ENCODE measurements around the gene ATP5PD.
"Not testable (repeated sequence)": the region's sequence is repeated elsewhere in the genome, so short reads cannot be mapped to it uniquely, and the experiment has no call there.

Gene ATP5PD

DNA sequence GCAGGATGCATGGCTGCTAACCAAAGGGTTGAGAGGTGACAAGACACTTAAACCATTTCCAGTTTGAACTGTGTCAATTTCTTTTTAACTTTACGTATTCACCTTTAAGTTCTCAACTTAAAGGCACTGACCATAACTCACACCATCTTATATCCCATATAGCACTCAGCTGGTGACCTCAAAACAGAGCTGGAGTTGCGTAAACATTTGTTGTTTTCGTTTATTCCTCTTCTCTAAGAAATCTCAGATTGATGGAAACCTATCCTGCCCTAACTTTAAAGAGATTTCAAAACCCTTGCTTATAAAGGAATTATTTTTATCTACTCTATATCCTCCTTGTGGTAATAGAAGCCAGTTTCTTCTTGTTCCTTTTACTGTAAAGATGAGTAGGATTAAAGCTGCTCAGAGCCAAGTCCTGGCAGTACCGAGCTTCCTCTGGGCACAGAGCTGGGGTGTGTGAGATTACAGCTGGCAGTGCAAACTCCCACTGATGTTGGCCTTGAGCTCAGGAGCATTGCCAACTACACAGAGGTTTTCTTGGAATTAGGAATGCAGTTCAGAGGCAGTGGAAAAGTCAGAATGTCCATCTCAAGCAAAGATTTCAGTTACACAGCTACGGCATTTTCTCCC lies 1.6 kb upstream of the ATP5PD start:
- no peak for DNase-seq

- DNase-seq = peak in 1 of 4 experiments; percentile 20
These were observed 779 bp upstream of the ATP5PD start for GRCh38 chr17:75047398-75048098.

DNA sequence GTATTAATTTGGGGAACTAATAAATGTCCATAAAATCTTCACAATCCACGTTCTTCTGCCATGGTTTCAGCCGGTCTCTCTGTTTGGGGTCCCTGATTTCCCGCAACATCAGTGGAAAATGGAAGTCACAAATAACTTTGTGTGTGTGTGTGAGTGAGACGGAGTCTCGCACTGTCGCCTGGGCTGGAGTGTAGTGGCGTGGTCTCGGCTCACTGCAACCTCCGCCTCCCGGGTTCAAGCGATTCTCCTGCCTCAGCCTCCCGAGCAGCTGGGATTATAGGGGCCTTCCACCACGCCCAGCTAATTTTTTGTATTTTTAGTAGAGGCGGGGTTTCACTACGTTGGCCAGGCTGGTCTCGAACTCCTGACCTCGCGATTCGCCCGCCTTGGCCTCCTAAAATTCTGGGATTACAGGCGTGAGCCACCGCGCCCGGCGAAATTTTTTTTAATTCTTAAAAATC lies 793 bp downstream of the ATP5PD start:
- DNase-seq = not testable (repeated sequence)

DNA sequence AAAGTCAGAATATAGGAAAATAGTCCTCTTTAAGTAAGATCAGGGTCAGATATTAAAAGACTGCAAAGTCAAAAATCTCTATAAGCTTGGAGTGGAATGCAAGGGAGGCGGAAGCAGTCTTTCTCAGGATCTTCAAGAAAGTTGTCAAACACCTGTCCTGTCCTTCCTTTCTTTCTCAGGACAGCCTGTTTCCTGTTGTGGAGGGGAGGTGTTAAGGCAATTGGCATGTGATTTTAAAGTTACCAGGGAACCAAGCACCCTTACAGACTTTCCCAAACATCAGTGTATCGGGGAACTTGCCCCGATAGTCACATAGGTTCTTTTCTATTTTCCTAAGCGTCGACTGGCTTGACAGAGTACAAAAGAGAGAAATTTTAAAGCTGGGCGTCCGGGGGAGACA lies 2.1 kb downstream of the ATP5PD start:
- DNase-seq = no peak

DNA sequence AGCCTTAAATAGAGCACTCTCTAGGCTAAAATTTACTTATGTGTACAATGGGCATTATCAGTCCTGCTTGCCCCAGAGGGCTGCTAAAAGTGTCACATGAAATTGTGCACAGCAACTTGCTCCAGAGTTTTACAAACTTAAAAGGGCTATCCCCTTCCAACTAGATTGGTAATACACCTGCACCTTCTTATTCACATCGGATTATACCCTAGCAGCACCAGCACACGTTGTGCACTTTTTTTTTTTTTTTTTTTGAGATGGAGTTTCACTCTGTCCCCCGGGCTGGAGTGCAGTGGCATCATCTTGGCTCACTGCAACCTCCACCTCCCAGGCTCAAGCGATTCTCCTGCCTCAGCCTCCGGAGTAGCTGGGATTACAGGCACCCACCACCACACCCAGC lies 3.0 kb downstream of the ATP5PD start:
- DNase-seq = not testable (repeated sequence)

DNA sequence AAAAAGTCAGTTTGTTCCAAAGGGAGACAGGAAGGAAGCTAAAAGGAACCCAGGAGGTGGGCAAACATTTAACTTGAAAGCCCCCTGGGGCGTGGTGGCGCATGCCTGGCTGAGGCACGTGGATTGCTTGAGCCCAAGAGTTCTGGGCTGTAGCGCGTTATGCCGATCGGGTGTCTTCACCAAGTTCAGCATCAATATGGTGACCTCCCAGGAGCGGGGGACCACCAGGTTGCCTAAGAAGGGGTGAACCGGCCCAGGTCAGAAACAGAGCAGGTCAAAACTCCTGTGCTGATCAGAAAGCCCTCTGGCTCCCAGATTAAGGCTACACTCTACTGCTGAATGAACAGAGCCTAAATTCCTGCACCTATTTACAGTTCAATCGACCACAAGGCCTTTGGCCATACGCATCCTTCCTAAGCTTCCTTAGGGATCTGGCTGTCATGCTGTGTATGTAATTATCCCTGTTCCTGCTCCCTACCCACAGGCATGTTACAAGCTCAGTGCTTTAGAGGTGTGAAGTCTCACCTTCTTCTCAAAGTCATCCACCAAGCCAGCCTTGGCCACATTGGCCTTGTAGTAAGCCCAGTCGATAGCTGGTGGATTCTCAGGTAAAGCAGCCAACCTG lies 5.0 kb downstream of the ATP5PD start:
- no peak for DNase-seq

GRCh38 chr17:75039238-75039637 lies 7.5 kb downstream of the ATP5PD start:
- DNase-seq = no peak

DNA sequence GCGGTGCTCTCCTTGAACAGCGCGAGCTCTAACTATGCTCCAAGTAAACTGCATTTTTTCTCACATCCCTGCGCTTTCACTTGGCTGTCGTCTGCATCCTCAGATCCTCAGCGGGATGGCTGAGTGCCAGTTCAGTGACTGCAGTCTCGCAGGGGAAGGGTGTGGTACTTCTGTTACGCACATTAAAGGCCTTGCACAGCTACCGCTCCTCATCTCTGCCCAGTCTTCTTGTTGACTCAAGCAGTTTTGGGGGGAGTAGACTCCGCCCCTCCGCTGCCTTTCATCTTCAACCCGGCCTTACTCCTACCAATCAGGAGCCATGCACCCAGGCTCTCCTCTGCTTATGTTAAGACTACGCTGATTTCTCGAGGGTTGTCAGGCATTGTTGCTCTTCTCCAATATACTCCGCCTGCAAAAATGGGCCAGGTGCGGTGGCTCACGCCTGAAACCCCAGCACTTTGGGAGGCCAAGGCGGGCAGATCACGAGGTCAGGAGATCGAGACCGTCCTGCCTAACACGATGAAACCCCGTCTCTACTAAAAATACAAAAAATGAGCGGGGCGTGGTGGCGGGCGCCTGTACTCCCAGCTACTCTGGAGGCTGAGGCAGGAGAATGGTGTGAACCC lies 10.0 kb downstream of the ATP5PD start:
- DNase-seq = peak in 3 of 4 experiments; percentile 43 to 86 (median 86)

- DNase-seq = peak; percentile 68 to 87 (median 77)
These were observed 12.4 kb downstream of the ATP5PD start for GRCh38 chr17:75034236-75034908.

GRCh38 chr17:75033346-75034235 lies 13.2 kb downstream of the ATP5PD start:
- peak; percentile 66 to 89 (median 79) for DNase-seq

DNA sequence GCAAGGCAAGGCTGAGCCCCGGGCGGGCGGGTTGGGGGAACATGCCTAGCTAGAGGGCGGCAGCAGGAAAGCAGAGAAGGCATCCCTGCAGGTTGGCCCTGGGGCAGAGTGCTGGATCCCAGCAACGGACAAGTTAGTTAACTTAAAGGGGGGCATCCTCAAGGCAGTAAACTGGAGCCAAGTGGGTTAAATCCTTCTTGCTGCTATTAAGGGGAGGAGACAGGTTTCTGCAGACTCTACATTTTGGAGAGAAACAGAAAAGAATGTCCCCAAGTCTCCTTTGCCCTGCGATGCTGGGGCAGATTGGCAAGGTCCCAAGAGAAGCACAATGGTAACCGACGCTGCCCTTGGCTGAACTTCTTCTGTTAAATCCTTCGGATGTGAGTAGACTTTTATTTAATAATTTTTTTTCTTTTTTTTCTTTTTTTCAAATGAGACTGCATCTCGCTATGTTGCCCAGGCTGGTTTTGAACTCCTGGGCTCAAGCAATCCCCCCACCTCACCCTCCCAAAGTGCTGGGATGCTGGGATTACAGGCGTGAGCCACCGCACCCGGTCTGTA lies 14.0 kb downstream of the ATP5PD start:
- DNase-seq = peak in 1 of 4 experiments; percentile 50

GRCh38 chr17:75031972-75032719 lies 14.6 kb downstream of the ATP5PD start:
- DNase-seq = peak in 2 of 4 experiments; percentile 13 to 50

- DNase-seq = no peak
These were observed 16.6 kb downstream of the ATP5PD start for GRCh38 chr17:75030161-75030560.

DNA sequence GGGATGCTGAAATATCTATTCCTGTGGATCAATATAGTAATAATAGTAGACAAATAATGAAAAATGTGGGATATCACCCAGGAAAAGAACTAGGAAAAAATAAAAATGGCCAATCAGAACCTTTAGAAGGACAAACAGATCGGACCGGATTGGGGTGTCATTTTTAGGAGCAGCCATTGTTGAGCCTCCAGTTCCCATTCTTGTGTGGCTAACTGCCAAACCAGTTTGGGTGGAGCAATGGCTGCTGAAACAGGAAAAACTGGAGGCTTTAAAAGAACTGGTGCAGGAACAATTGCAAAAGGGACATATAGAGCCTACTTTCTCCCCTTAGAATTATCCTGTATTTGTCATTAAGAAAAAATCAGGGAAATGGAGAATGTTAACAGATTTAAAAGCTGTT lies 20.1 kb downstream of the ATP5PD start:
- not testable (repeated sequence) for DNase-seq

- DNase-seq = not testable (repeated sequence)
These were observed 21.4 kb downstream of the ATP5PD start for GRCh38 chr17:75025398-75025734.

DNA sequence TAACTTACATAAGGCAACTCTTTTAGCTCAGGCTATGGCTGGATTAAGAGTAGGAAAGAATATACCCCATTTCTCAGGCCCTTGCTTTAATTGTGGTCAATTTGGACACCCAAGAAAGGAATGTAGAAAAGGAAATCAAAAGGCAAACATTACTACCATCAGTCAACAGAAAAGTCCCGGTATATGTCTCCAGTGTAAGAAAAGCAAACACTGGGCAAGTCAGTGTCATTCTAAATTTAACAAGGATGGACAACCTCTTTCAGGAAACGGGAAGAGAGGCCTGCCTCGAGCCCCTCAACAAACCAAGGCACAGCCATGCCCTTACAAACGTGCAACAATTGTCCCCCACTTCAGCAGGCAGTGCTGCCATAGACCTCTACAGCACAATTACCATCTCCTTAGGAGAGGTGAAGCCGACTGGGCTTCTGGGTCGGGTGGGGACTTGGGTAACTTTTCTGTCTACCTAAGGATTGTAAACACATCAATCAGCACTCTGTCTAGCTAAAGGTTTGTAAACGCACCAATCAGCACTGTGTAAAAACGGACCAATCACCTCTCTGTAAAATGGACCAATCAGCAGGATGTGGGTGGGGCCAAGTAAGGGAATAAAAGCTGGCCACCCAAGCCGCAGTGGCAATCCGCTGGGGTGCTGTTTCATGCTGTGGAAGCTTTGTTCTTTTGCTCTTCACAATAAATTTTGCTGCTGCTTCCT lies 21.9 kb downstream of the ATP5PD start:
- DNase-seq = peak in 1 of 4 experiments; percentile 12

DNA sequence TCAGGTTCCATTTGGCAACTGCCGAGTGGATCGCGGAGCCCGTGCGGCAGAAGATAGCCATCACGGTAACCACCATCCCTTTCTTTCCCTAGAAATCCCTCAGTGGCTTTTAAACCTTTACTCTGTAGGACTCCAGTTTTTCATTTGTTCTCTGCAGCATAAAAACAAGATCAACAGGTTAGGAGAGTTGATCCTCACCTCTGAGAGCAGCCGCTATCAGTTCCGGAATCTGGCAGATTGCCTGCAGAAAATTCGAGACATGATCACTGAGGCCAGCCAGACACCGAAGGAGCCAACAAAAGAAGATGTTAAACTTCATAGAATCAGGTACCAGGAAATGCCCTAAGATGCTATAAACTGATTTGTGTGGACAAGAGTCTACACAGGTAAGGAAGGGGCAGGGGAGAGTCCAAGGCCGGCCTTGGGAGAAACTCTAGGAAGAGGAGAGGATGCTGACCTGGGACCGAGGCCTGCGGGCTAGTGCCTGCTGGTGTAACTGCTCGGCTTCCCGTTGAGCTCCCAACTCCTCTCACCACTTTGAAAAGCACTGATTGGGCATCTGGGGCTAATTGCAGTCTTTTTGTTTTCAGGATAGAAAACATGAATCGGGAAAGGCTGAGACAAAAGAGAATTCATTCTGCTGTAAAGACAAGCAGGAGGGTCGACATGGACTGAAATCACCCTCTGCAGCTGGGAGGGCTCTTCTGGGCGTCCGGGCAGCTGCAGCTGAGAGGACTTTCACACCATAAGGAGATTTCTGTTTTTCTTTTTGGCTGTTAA lies 26.2 kb downstream of the ATP5PD start:
- no peak for DNase-seq

GRCh38 chr17:75019710-75020109 lies 27.1 kb downstream of the ATP5PD start:
- DNase-seq = no peak

GRCh38 chr17:75019146-75019545 lies 27.6 kb downstream of the ATP5PD start:
- no peak for DNase-seq

Measured in activated naive CD4-positive, alpha-beta T cell (primary cell).